ENCODE results near the gene KCNIP3. TPM values are rescaled to one million over a fixed set of nuclear protein-coding genes. Genes with fewer than 3 reads are reported as not detected.
A peak's percentile ranks its signal among the peaks of the same experiment; 100 is the strongest.
"Not testable (repeated sequence)": the region's sequence is repeated elsewhere in the genome, so short reads cannot be mapped to it uniquely, and the experiment has no call there.

KCNIP3 gene
- total RNA-seq, 1 donor from 2014 or later, result 0.64 TPM

DNA sequence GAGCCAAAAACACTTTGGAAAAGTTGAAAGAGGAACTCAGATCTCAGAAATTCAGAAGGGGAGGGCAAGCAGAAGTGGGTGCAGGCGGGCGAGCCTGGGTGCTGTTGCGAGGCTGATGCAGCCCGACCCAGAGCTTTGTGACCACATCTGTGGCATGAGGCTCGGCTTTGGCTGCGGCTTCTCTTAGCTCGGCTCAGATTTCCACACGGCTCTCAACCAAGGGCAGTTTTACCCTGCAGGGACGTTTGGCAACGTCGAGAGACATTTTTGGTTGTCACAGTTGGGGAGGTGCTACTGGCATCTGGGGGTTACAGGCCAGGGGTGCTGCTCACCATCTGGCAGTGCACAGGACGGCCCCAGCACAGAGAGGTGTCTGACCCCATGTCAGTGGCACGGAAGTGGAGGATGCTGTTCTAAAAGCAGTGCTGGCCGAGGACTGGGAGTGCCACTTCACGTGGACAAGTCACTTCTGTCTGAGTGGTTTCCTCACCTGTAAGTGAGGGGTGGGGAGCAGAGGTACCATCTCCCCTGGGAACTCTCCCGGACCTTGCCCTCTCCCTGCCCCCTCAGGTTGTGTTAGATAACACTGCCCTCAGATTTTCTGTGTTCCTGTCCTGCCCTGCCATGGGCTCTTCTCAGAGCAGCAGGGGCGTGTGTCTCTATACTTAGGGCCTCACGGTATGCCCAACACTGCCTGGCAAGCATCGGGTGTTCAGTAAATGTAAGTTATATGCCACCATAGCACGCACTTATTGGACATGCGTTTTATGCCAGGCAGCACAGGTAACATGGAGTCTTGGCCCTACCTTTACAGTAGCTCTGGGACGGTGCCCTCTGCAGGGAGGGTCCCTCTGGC is 56.7 kb downstream of the KCNIP3 start:
- no peak overlapping the region for H3K4me3 ChIP-seq
- no peaks in the 10 kb centered on the region for H4K20me1 ChIP-seq (ENCODE audit: low read depth)
- no peak overlapping the region for H3K27ac ChIP-seq
- TF ChIP-seq EZH2 (IDR thresholded peaks at IDR 0.05) (no peak), EZH2phosphoT487 (IDR thresholded peaks at IDR 0.05) (no peak)
- TF ChIP-seq, protein P1, sequence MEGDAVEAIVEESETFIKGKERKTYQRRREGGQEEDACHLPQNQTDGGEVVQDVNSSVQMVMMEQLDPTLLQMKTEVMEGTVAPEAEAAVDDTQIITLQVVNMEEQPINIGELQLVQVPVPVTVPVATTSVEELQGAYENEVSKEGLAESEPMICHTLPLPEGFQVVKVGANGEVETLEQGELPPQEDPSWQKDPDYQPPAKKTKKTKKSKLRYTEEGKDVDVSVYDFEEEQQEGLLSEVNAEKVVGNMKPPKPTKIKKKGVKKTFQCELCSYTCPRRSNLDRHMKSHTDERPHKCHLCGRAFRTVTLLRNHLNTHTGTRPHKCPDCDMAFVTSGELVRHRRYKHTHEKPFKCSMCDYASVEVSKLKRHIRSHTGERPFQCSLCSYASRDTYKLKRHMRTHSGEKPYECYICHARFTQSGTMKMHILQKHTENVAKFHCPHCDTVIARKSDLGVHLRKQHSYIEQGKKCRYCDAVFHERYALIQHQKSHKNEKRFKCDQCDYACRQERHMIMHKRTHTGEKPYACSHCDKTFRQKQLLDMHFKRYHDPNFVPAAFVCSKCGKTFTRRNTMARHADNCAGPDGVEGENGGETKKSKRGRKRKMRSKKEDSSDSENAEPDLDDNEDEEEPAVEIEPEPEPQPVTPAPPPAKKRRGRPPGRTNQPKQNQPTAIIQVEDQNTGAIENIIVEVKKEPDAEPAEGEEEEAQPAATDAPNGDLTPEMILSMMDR (IDR thresholded peaks at IDR 0.05), result no peak
- H3K9ac ChIP-seq, result no peak overlapping the region
- H3K36me3 ChIP-seq, result no peaks in the 10 kb centered on the region
- Mint-ChIP-seq H3K9me3 (peaks cover 6% of the 10 kb centered on the region), H3K4me1 (peaks cover under 1% of the 10 kb centered on the region), H3K4me3 (peak overlapping the region; percentile 41), H3K27ac (peak overlapping the region; percentile 79), H3K36me3 (no peaks in the 10 kb centered on the region), H3K27me3 (ENCODE audit: insufficient read depth, low read depth) (peaks cover 17% of the 10 kb centered on the region)
- H3K9me3 ChIP-seq (ENCODE audit: low read depth), result no peaks in the 10 kb centered on the region
- no peaks in the 10 kb centered on the region for H3K79me2 ChIP-seq (ENCODE audit: low read depth)
- H3K4me1 ChIP-seq, result no peaks in the 10 kb centered on the region
- H3F3A ChIP-seq (ENCODE audit: low read depth), result no peaks in the 10 kb centered on the region
- DNase-seq (ENCODE audit: low spot score), result no peak
- H3K4me2 ChIP-seq, result no peak overlapping the region
- H3K27me3 ChIP-seq, result peaks cover 30% of the 10 kb centered on the region
- no peak overlapping the region for H2AFZ ChIP-seq (replicated peaks)

DNA sequence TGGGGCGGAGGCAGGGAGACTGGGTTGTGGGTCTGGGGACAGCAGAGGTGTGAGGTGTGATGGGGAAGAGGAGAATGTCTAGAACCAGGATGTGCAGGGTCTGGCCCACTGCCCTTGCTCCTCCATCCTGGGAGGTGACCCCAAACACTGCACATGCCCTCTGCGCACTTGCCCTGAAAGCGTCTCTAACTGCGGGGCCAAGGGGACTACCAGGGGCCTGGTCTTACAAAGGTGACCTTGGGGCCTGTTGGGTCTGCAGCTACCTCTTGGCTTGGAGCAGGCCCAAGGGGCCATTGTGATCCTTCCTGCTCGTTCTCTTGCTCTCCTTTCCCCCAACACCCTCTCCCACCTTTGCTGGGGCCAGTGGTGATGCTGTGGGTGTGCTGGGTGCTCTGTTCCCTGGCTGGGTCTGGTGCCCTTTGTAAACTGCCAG is 57.3 kb downstream of the KCNIP3 start:
- Mint-ChIP-seq H3K36me3 (no peaks in the 10 kb centered on the region), H3K9me3 (peaks cover 6% of the 10 kb centered on the region), H3K27me3 (ENCODE audit: insufficient read depth, low read depth) (peaks cover 13% of the 10 kb centered on the region), H3K27ac (peak overlapping the region; percentile 79), H3K4me3 (peak overlapping the region; percentile 41), H3K4me1 (peaks cover 3% of the 10 kb centered on the region)
- no peak overlapping the region for H3K4me2 ChIP-seq
- no peaks in the 10 kb centered on the region for H3K4me1 ChIP-seq
- H4K20me1 ChIP-seq (ENCODE audit: low read depth), result no peaks in the 10 kb centered on the region
- DNase-seq (ENCODE audit: low spot score), result no peak
- H3K4me3 ChIP-seq, result no peak overlapping the region
- H3K27ac ChIP-seq, result no peak overlapping the region
- no peaks in the 10 kb centered on the region for H3K79me2 ChIP-seq (ENCODE audit: low read depth)
- no peaks in the 10 kb centered on the region for H3F3A ChIP-seq (ENCODE audit: low read depth)
- TF ChIP-seq EZH2 (IDR thresholded peaks at IDR 0.05) (no peak), EZH2phosphoT487 (IDR thresholded peaks at IDR 0.05) (no peak)
- TF ChIP-seq, protein P1 (IDR thresholded peaks at IDR 0.05), result no peak
- peaks cover 23% of the 10 kb centered on the region for H3K27me3 ChIP-seq
- no peaks in the 10 kb centered on the region for H3K36me3 ChIP-seq
- no peak overlapping the region for H2AFZ ChIP-seq (replicated peaks)
- no peak overlapping the region for H3K9ac ChIP-seq
- no peaks in the 10 kb centered on the region for H3K9me3 ChIP-seq (ENCODE audit: low read depth)

DNA sequence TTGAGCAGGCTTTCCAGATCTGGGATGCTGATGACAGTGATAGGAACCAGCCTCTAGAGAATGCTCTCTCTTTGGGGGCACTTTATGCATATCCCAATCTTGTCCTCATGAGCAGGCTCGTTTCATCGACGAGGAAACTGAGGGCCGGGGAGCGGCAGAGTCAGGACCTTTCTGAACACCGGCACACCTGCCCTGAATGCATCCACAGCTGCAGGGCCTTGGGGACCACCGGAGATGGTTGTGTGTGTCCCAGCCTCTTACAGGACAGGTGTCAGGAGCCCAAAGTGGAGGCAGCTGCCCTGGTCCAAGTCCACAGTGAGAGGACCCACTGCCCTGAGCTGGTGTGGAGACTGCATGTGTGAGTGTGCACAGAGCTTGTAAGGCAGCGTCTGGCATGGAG is 57.8 kb downstream of the KCNIP3 start:
- TF ChIP-seq EZH2phosphoT487 (IDR thresholded peaks at IDR 0.05) (no peak), EZH2 (IDR thresholded peaks at IDR 0.05) (no peak)
- TF ChIP-seq, protein P1 (IDR thresholded peaks at IDR 0.05), result no peak
- Histone ChIP-seq H3K9ac (no peak overlapping the region), H3F3A (ENCODE audit: low read depth) (no peaks in the 10 kb centered on the region), H4K20me1 (ENCODE audit: low read depth) (no peaks in the 10 kb centered on the region), H2AFZ (replicated peaks) (no peak overlapping the region), H3K36me3 (no peaks in the 10 kb centered on the region), H3K79me2 (ENCODE audit: low read depth) (no peaks in the 10 kb centered on the region), H3K27me3 (peaks cover 19% of the 10 kb centered on the region), H3K27ac (no peak overlapping the region), H3K4me2 (no peak overlapping the region), H3K4me1 (no peaks in the 10 kb centered on the region), H3K9me3 (ENCODE audit: low read depth) (no peaks in the 10 kb centered on the region), H3K4me3 (no peak overlapping the region)
- peaks cover 3% of the 10 kb centered on the region for H3K4me1 Mint-ChIP-seq
- H3K4me3 Mint-ChIP-seq, result no peak overlapping the region
- peaks cover 12% of the 10 kb centered on the region for H3K27me3 Mint-ChIP-seq (ENCODE audit: insufficient read depth, low read depth)
- peaks cover 6% of the 10 kb centered on the region for H3K9me3 Mint-ChIP-seq
- DNase-seq (ENCODE audit: low spot score), result no peak
- no peak overlapping the region for H3K27ac Mint-ChIP-seq
- no peaks in the 10 kb centered on the region for H3K36me3 Mint-ChIP-seq

DNA sequence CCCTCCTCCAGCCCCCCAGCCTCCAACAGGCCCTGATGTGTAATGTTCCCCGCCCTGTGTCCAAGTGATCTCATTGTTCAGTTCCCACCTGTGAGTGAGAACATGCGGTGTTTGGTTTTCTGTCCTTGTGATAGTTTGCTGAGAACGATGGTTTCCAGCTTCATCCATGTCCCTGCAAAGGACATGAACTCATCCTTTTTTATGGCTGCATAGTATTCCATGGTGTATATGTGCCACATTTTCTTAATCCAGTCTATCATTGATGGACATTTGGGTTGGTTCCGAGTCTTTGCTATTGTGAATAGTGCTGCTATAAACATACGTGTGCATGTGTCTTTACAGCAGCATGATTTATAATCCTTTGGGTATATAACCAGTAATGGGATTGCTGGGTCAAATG is 58.3 kb downstream of the KCNIP3 start:
- not testable (repeated sequence) for H3K9me3 ChIP-seq (ENCODE audit: low read depth); H3K36me3 Mint-ChIP-seq

More for the DNA sequence above, 58.3 kb downstream of the KCNIP3 start:
- not testable (repeated sequence) for DNase-seq (ENCODE audit: low spot score); H3K4me2 ChIP-seq; H3K4me3 Mint-ChIP-seq; H3F3A ChIP-seq (ENCODE audit: low read depth); H2AFZ ChIP-seq (replicated peaks); H3K9me3 Mint-ChIP-seq; H3K27ac ChIP-seq; H4K20me1 ChIP-seq (ENCODE audit: low read depth); H3K79me2 ChIP-seq (ENCODE audit: low read depth); H3K4me1 Mint-ChIP-seq; H3K27ac Mint-ChIP-seq; H3K36me3 ChIP-seq; H3K4me3 ChIP-seq; H3K9ac ChIP-seq; H3K4me1 ChIP-seq
- peaks cover 11% of the 10 kb centered on the region for H3K27me3 Mint-ChIP-seq (ENCODE audit: insufficient read depth, low read depth)
- peaks cover 13% of the 10 kb centered on the region for H3K27me3 ChIP-seq

Data from neural progenitor cell (in vitro differentiated cells).